Smooth muscle cell (in vitro differentiated cells): ENCODE measurements around the gene ZNF138. TPM values are rescaled to one million over a fixed set of nuclear protein-coding genes. Genes with fewer than 3 reads are reported as not detected.
"Not testable (repeated sequence)": the region's sequence is repeated elsewhere in the genome, so short reads cannot be mapped to it uniquely, and the experiment has no call there.

Experiments used
- DNase-seq: peaks from one replicate; lab custom pipeline; 2025; ENCODE audit not compliant: unreplicated experiment; lab: John Stamatoyannopoulos, UW
- H2AFZ ChIP-seq: fragments of 200-600 bp; sonication (generic); 2 replicates; pipeline ENCODE4 v1.6.0; 2016; ENCODE audit warnings: antibody characterized with exemption, low read depth, mild to moderate bottlenecking
- H3F3A ChIP-seq: fragments of 200-600 bp; sonication (generic); 2 replicates; pipeline ENCODE4 v1.6.0; 2017; ENCODE audit warnings: antibody characterized with exemption, low read depth
- H3K27ac ChIP-seq: fragments of 200-600 bp; sonication (generic); 2 replicates; pipeline ENCODE4 v1.5.1; 2016; ENCODE audit warnings: low read depth, mild to moderate bottlenecking
- H3K27me3 ChIP-seq: fragments of 200-600 bp; sonication (generic); 2 replicates; pipeline ENCODE4 v1.6.1; 2016; ENCODE audit warnings: low read depth, mild to moderate bottlenecking
- H3K36me3 ChIP-seq: fragments of 200-600 bp; sonication (generic); 2 replicates; pipeline ENCODE4 v1.5.1; 2016; ENCODE audit warnings: low read depth
- H3K4me1 ChIP-seq: fragments of 200-600 bp; sonication (generic); 2 replicates; pipeline ENCODE4 v1.5.1; 2016; ENCODE audit warnings: low read depth
- H3K4me2 ChIP-seq: fragments of 200-600 bp; sonication (generic); 2 replicates; pipeline ENCODE4 v1.6.0; 2016; ENCODE audit warnings: mild to moderate bottlenecking
- H3K4me3 ChIP-seq: fragments of 200-600 bp; sonication (generic); 2 replicates; pipeline ENCODE4 v1.5.1; 2016; ENCODE audit warnings: mild to moderate bottlenecking
- H3K79me2 ChIP-seq: fragments of 200-600 bp; sonication (generic); 2 replicates; pipeline ENCODE4 v1.6.0; 2016; ENCODE audit warnings: low read depth, mild to moderate bottlenecking
- H3K9ac ChIP-seq: fragments of 200-600 bp; sonication (generic); 2 replicates; pipeline ENCODE4 v1.6.0; 2016; ENCODE audit warnings: low read depth
- H3K9me3 ChIP-seq: fragments of 200-600 bp; sonication (generic); replicated peaks from 2 replicates; pipeline ENCODE4 v1.5.1; 2016; ENCODE audit warnings: low read depth
- H4K20me1 ChIP-seq: fragments of 200-600 bp; sonication (generic); 2 replicates; pipeline ENCODE4 v1.6.0; 2016; ENCODE audit warnings: low read depth
- WGBS: methylation state at CpG from one replicate; pipeline ENCODE4 v1.1.7; 2016; ENCODE audit warnings: low lambda C conversion rate; 5-methylcytosine and 5-hydroxymethylcytosine counted together
- polyA plus RNA-seq: library from polyadenylated mRNA; unstranded; fragments of >200 nt; fragmentation: Nextera tagmentation; extraction: Ambion mirVana; gene quantifications from 2 replicates; pipeline ENCODE4 v1.2.1, GENCODE V29; 2016
- total RNA-seq: library from RNA; depleted of rRNA; stranded (reverse); fragments of >200 nt; gene quantifications from 2 replicates; pipeline ENCODE4 v1.2.3, GENCODE V29; 2014
- TF ChIP-seq, protein P1 (sequence below): fragments of 200-600 bp; sonication (generic); IDR thresholded peaks from 2 replicates; pipeline ENCODE4 v1.5.1; 2017; ENCODE audit warnings: borderline replicate concordance, mild to moderate bottlenecking, antibody characterized with exemption; ENCODE audit not compliant: insufficient read depth, poor library complexity, severe bottlenecking

Gene ZNF138
- total and polyA plus RNA-seq, 2 experiments from 2014 or later = 3.2 to 14.8 TPM

DNA sequence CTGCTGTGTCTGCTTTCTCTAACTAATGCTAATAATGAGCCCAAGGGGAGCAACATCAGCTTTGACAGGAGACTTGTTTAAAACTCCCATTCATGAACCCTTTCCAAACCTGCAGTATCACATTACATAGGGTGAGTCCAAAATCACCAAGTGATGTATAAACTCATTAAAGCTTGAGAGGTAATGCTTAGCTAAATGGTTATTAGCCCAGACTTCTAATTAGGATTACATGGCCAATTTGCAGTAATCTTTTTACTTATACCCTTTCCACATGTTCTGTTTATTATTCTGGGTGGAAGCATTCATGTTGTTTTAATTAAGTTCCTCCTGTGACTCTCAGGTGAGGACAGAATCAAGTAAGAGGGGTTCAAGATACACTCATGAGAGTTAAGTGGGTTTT, 17.5 kb downstream of the ZNF138 start:
- no peaks in the 10 kb centered on the region for H3K9me3 ChIP-seq
- H3K27me3 ChIP-seq = no peaks in the 10 kb centered on the region
- H2AFZ ChIP-seq = no peak overlapping the region
- TF ChIP-seq, protein P1, sequence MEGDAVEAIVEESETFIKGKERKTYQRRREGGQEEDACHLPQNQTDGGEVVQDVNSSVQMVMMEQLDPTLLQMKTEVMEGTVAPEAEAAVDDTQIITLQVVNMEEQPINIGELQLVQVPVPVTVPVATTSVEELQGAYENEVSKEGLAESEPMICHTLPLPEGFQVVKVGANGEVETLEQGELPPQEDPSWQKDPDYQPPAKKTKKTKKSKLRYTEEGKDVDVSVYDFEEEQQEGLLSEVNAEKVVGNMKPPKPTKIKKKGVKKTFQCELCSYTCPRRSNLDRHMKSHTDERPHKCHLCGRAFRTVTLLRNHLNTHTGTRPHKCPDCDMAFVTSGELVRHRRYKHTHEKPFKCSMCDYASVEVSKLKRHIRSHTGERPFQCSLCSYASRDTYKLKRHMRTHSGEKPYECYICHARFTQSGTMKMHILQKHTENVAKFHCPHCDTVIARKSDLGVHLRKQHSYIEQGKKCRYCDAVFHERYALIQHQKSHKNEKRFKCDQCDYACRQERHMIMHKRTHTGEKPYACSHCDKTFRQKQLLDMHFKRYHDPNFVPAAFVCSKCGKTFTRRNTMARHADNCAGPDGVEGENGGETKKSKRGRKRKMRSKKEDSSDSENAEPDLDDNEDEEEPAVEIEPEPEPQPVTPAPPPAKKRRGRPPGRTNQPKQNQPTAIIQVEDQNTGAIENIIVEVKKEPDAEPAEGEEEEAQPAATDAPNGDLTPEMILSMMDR = no peak
- no peaks in the 10 kb centered on the region for H4K20me1 ChIP-seq
- no peak overlapping the region for H3K9ac ChIP-seq
- no peaks in the 10 kb centered on the region for H3K4me1 ChIP-seq
- H3K27ac ChIP-seq = no peak overlapping the region
- peaks cover 7% of the 10 kb centered on the region for H3K36me3 ChIP-seq
- no peak for DNase-seq
- no peaks in the 10 kb centered on the region for H3F3A ChIP-seq
- H3K79me2 ChIP-seq = no peaks in the 10 kb centered on the region
- no peak overlapping the region for H3K4me3 ChIP-seq
- no peak overlapping the region for H3K4me2 ChIP-seq

DNA sequence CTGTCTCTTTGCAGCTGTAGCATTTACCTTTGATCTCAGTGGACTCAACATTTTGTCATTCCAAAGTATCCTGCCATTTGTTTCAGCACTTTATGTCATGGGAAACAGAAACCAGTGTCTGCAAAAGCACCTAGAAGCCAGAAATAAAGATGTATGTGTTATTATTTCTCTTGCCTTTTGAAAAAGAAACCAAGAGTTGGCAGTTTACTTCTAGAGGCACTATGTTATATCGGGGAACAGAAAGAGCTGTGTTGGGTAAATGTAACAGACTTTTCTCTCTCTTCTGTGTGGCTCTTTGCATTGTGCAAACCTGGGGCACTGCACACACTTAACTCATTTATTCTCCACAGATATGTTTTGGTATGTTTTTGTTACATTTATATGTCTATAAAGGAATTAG, 36.7 kb downstream of the ZNF138 start:
- no peaks in the 10 kb centered on the region for H3K27me3 ChIP-seq
- peaks cover 16% of the 10 kb centered on the region for H3K36me3 ChIP-seq
- H3K4me1 ChIP-seq = no peaks in the 10 kb centered on the region
- TF ChIP-seq, protein P1 = no peak
- WGBS = 96% methylated on average over 1 of the region's 1 CpG
- H3K79me2 ChIP-seq = no peaks in the 10 kb centered on the region
- H2AFZ ChIP-seq = no peak overlapping the region
- no peaks in the 10 kb centered on the region for H4K20me1 ChIP-seq
- DNase-seq = no peak
- no peaks in the 10 kb centered on the region for H3F3A ChIP-seq
- no peak overlapping the region for H3K4me2 ChIP-seq
- H3K9ac ChIP-seq = no peak overlapping the region
- no peak overlapping the region for H3K27ac ChIP-seq
- H3K4me3 ChIP-seq = no peak overlapping the region
- peaks cover 2% of the 10 kb centered on the region for H3K9me3 ChIP-seq

DNA sequence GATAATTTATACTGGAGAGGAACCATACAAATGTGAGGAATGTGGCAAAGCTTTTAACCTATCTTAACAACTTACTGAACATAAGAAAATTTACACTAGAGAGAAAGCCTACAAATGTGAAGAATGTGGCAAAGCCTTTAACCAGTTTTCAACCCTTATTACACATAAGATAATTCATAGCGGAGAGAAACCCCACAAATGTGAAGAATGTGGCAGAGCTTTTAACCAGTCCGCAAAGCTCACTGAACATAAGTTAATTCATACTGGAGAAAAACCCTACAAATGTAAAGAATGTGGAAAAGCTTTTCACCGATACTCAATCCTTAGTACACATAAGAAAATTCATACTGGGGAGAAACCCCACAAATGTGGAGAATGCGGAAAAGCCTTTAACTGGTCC, 37.9 kb downstream of the ZNF138 start:
- Histone ChIP-seq H3F3A (no peaks in the 10 kb centered on the region), H3K79me2 (no peaks in the 10 kb centered on the region), H3K27me3 (no peaks in the 10 kb centered on the region), H4K20me1 (no peaks in the 10 kb centered on the region), H3K4me2 (no peak overlapping the region), H3K4me3 (no peak overlapping the region), H3K27ac (no peak overlapping the region), H3K9me3 (peaks cover 2% of the 10 kb centered on the region), H3K36me3 (peaks cover 16% of the 10 kb centered on the region), H2AFZ (no peak overlapping the region), H3K9ac (no peak overlapping the region), H3K4me1 (no peaks in the 10 kb centered on the region)
- 86% methylated on average over 4 of the region's 4 CpGs for WGBS
- DNase-seq = no peak
- TF ChIP-seq, protein P1 = no peak

- no peak overlapping the region for H3K27ac ChIP-seq
- no peaks in the 10 kb centered on the region for H3F3A ChIP-seq
- H3K4me3 ChIP-seq = no peak overlapping the region
- no peaks in the 10 kb centered on the region for H3K4me1 ChIP-seq
- H3K36me3 ChIP-seq = peaks cover 6% of the 10 kb centered on the region
- H4K20me1 ChIP-seq = no peaks in the 10 kb centered on the region
- H3K27me3 ChIP-seq = no peaks in the 10 kb centered on the region
- no peaks in the 10 kb centered on the region for H3K79me2 ChIP-seq
- H3K9me3 ChIP-seq = no peaks in the 10 kb centered on the region
- TF ChIP-seq, protein P1 = no peak
- no peak overlapping the region for H2AFZ ChIP-seq
- no peak for DNase-seq
- 91% methylated on average over 13 of the region's 16 CpGs for WGBS
- no peak overlapping the region for H3K9ac ChIP-seq
- H3K4me2 ChIP-seq = no peak overlapping the region
Measured at GRCh38 chr7:64834989-64835388, 40.8 kb downstream of the ZNF138 start.

- H3K27ac ChIP-seq, H4K20me1 ChIP-seq, H3K4me2 ChIP-seq, H3K9ac ChIP-seq, H3K27me3 ChIP-seq, H3K79me2 ChIP-seq, H3K4me1 ChIP-seq, H3F3A ChIP-seq, H3K36me3 ChIP-seq, DNase-seq, H3K4me3 ChIP-seq, H3K9me3 ChIP-seq, H2AFZ ChIP-seq: not testable (repeated sequence)
- WGBS = 92% methylated on average over 8 of the region's 8 CpGs
Measured at GRCh38 chr7:64835856-64836255, 41.6 kb downstream of the ZNF138 start.

GRCh38 chr7:64838051-64838450, 43.8 kb downstream of the ZNF138 start:
- not testable (repeated sequence) for H3K9ac ChIP-seq, H3K36me3 ChIP-seq, H4K20me1 ChIP-seq, H3K4me1 ChIP-seq, H2AFZ ChIP-seq, H3K27me3 ChIP-seq, H3K27ac ChIP-seq, DNase-seq, H3K4me2 ChIP-seq, H3K4me3 ChIP-seq, H3F3A ChIP-seq, H3K9me3 ChIP-seq, H3K79me2 ChIP-seq
- WGBS = 89% methylated on average over 13 of the region's 17 CpGs
